ENCODE data around the gene CAPN1.

DNA sequence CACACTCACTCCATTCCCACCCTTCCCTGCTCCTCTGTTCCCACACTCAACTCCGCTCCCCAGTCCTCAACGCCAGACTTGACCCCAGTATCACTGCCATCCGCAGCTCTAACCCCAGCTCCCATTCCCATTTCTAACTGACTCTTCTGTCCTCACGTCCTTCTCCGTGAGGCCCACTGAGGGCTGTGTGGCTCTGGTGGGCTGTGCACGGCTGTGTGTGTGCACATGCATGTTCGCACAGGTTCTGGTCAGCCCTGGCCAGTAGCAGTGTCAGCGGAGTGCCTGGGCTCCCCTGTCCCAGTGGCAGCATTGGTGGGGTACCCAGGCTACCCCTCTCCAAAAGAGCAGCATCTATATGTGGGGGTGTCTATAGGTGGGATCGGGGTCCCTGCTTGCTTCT lies 5.0 kb downstream of the CAPN1 start:
- TF ChIP-seq, protein P1, sequence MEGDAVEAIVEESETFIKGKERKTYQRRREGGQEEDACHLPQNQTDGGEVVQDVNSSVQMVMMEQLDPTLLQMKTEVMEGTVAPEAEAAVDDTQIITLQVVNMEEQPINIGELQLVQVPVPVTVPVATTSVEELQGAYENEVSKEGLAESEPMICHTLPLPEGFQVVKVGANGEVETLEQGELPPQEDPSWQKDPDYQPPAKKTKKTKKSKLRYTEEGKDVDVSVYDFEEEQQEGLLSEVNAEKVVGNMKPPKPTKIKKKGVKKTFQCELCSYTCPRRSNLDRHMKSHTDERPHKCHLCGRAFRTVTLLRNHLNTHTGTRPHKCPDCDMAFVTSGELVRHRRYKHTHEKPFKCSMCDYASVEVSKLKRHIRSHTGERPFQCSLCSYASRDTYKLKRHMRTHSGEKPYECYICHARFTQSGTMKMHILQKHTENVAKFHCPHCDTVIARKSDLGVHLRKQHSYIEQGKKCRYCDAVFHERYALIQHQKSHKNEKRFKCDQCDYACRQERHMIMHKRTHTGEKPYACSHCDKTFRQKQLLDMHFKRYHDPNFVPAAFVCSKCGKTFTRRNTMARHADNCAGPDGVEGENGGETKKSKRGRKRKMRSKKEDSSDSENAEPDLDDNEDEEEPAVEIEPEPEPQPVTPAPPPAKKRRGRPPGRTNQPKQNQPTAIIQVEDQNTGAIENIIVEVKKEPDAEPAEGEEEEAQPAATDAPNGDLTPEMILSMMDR (IDR thresholded peaks at IDR 0.05; ENCODE audit: insufficient read depth, low read depth, low read length) = no peak
- TF ChIP-seq EZH2 (IDR thresholded peaks at IDR 0.05; ENCODE audit: insufficient read depth, low read length) = no peak
